Measurements from ENCODE around the gene PBOV1.

The PBOV1 gene
- total RNA-seq, result 0 reads per million in 3 experiments

- no peak for DNase-seq
Observed at GRCh38 chr6:138218449-138218848, at the start of gene PBOV1. Gene PBOV1 (minus strand): TSS chr6:138218491. CDS start chr6:138218395, 96 bp downstream.

GRCh38 chr6:138266095-138266494, 47.8 kb upstream of the PBOV1 start:
- DNase-seq, result no peak

GRCh38 chr6:138264372-138264880, 46.1 kb upstream of the PBOV1 start:
- no peak for DNase-seq

- DNase-seq, result no peak
Observed at GRCh38 chr6:138263963-138264362, 45.7 kb upstream of the PBOV1 start.

- no peak for DNase-seq
Observed at GRCh38 chr6:138261116-138261780, 43.0 kb upstream of the PBOV1 start.

- DNase-seq, result no peak
Observed at GRCh38 chr6:138258991-138259390, 40.7 kb upstream of the PBOV1 start.

- DNase-seq, result no peak
Observed at GRCh38 chr6:138258197-138258596, 39.9 kb upstream of the PBOV1 start.

GRCh38 chr6:138257638-138258040, 39.3 kb upstream of the PBOV1 start:
- DNase-seq, result no peak

- DNase-seq, result no peak
Observed at GRCh38 chr6:138255443-138255842, 37.2 kb upstream of the PBOV1 start.

- no peak for DNase-seq
Observed at GRCh38 chr6:138253731-138254130, 35.4 kb upstream of the PBOV1 start.

GRCh38 chr6:138250513-138251247, 32.4 kb upstream of the PBOV1 start:
- DNase-seq, result no peak

- DNase-seq, result no peak
Observed at GRCh38 chr6:138250053-138250452, 31.8 kb upstream of the PBOV1 start.

- DNase-seq, result no peak
Observed at GRCh38 chr6:138248878-138249277, 30.6 kb upstream of the PBOV1 start.

- DNase-seq, result no peak
Observed at GRCh38 chr6:138248011-138248410, 29.7 kb upstream of the PBOV1 start.

GRCh38 chr6:138246650-138247440, 28.6 kb upstream of the PBOV1 start:
- DNase-seq, result no peak

- no peak for DNase-seq
Observed at GRCh38 chr6:138245751-138246150, 27.5 kb upstream of the PBOV1 start.

- no peak for DNase-seq
Observed at GRCh38 chr6:138242987-138243592, 24.8 kb upstream of the PBOV1 start.

GRCh38 chr6:138241934-138242333, 23.6 kb upstream of the PBOV1 start:
- DNase-seq, result no peak

- no peak for DNase-seq
Observed at GRCh38 chr6:138241381-138241780, 23.1 kb upstream of the PBOV1 start.

GRCh38 chr6:138240476-138241245, 22.4 kb upstream of the PBOV1 start:
- no peak for DNase-seq

GRCh38 chr6:138239774-138240173, 21.5 kb upstream of the PBOV1 start:
- DNase-seq, result no peak

GRCh38 chr6:138238368-138238767, 20.1 kb upstream of the PBOV1 start:
- DNase-seq, result no peak
